HCEC 1CT (cell line): ENCODE data around the gene FAM174A.
"Not testable (repeated sequence)": the region's sequence is repeated elsewhere in the genome, so short reads cannot be mapped to it uniquely, and the experiment has no call there.

Source experiments
- DNase-seq: peaks from one replicate; pipeline ENCODE4 v3.0.0-alpha.2; 2017

FAM174A gene

GRCh38 chr5:100576217-100576751 lies 41.1 kb downstream of the FAM174A start:
- DNase-seq, result no peak

GRCh38 chr5:100577506-100577905 lies 42.3 kb downstream of the FAM174A start:
- no peak for DNase-seq

- DNase-seq, result no peak
These were observed 48.9 kb downstream of the FAM174A start for GRCh38 chr5:100584069-100584468.

DNA sequence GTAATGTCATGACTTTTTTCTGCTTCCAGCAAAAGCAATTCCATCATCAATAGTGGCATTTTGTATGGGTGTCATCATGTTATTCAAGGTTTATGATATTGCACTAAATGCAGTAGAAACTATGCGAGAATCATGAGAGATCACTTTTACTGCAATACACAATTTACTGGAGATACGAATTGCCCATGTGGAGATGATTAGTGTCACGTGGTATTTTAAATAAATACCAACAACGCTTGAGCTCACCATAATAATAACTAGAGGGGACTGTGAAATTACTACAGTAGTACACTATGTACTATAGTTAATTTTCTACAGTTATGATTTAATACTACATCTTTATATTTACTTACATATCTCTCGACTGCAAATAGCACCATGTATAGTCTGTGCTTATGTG lies 49.7 kb downstream of the FAM174A start:
- DNase-seq, result no peak

- no peak for DNase-seq
These were observed 55.7 kb downstream of the FAM174A start for GRCh38 chr5:100590867-100591266.

DNA sequence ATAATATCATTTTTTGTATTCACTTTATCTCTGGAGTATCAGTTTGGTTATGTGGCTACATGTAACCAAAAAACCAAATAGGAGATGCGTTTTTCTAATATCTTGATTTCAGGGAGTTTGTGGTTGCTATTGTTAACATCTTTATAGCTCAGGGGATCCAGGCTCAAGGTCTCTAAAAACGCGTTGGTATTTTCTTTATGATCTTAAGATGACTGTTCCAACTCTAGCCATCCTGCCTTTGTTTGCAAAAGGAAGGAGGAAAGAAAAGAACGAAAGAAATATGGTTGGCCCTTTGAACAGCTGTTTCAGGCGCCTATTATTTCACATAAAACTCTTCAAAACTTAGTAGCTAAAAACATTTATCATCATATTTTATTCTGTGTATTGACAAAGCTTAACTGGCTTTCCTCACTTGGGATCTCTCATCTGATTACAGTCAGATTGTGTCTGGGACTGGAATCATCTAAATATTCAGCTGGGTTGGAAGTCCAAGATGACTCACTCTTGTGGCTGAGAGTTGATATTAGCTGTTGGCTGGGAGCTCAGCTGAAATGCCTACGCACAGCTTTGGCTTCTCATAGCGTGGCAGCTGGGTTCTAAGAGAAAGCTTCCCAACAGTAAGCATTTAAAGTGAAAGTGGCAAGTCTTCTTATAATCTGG lies 60.1 kb downstream of the FAM174A start:
- peak; percentile 92 for DNase-seq

DNA sequence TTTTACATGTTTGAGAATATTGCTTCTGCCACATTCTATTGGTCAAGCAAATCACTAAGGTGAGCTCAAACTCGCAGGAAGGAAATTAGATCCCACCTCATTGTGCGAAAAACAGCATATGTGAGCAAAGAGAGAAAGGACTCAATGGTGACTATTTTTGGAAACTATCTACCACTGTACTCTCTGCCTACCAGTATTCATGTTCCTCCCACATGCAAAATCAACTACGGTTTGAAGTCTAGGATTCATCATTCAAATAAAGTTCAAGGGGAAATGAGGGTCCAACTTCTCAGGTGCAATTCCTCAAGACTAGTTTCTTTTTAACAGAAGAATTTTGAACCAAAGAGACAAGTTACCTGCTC lies 60.6 kb downstream of the FAM174A start:
- DNase-seq, result no peak

GRCh38 chr5:100598446-100598845 lies 63.3 kb downstream of the FAM174A start:
- DNase-seq, result no peak

DNA sequence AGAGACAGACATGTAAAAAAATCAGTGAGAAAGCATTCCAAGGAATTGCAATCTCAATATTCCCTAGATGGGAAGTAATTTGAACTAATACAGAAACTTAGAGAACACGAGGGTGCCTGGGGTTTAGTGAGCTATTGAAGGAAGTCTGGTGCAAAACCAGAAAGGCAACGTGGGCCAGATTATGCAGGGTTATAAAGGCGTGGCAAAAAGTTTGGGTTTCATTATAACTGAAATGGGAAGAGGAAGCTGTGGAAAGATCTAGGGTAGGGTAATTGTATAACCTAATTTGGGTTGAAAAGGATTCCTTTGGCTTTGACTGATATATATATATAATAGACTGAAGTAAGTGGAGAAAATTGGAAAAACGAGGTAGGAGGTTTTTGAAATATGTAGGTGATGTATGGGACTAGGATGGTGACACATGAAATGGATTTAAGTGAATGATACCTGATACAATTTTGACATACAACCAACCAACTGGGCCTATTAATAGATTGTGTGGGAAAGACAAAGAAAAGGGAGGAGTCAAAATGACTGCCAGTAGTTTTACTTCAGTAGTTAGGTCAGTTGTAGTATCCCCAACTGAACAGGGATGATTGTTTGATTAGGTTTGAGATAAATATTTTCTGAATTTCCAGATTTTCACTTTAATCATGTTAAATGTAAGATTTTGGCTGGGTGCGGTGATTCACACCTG lies 65.3 kb downstream of the FAM174A start:
- no peak for DNase-seq

GRCh38 chr5:100603141-100603540 lies 68.0 kb downstream of the FAM174A start:
- DNase-seq, result no peak

- DNase-seq, result not testable (repeated sequence)
These were observed 68.8 kb downstream of the FAM174A start for GRCh38 chr5:100604021-100604420.

DNA sequence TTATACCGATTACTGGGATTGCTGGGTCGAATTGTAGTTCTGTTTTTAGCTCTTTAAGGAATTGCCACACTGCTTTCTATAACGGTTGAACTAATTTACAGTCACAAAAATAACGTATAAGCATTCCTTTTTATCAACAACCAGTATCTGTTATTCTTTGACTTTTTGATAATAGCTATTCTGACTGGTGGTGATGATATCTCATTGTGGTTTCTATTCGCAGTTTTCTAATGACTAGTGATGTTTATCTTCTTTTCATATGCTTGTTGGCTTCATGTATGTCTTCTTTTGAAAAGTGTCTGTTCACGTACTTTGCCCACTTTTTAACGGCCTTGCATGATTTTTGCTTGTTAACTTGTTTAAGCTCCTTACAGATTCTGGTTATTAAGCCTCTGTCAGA lies 74.4 kb downstream of the FAM174A start:
- DNase-seq, result no peak

DNA sequence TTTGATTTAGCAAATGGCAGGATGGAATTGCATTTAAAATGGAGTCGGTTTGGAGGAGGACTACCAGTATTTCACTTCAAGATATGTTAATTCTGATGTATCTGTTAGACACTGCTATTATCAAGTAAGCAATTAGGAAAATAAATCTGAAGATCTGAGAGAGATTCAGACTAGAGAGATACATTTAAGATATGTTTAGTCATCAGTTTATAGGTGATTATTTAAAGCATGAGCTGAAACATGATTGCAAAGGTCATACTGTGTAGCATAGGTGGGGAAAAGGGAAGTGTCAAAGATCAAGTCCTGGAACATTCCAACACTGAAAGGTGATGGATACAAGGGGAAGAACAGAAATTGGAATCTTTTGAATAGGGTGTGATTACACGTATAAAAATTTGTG lies 79.1 kb downstream of the FAM174A start:
- no peak for DNase-seq

- DNase-seq, result no peak
These were observed 80.2 kb downstream of the FAM174A start for GRCh38 chr5:100615362-100615761.

DNA sequence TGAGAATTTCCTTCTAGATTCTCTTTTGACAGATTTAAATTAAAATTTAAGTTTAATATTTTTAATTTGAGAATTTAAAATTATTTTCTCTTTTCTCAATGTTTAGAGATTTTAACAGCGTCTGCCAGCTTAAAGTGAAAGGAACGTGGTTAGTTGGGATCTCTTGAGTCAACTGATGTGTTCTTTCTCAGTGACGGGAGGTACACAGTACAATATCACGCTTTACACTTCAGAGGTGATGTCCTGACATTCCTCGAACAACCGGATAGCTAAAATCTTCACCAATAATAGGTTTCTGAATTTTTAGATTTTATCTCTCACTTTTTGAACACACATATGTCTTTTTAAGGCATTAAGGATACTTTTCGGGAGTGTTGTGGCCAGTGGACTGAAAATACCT lies 81.1 kb downstream of the FAM174A start:
- no peak for DNase-seq

DNA sequence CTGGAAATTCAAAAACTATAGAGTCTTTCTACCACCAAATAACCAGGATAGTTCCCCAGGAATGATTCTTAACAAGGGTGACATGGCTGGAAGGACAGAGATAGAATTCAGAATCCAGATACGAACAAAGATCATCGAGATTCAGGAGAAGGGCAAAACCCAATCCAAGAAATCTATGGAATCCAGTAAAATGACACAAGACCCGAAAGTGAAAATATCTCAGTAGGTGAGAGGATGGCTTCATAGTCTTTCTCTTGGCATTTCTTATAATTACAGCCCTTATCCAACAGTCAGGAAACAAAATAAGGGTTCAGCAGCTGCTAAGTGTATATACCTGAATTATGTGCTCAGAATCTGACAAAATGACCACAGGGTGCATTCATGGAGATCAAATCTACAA lies 81.8 kb downstream of the FAM174A start:
- DNase-seq, result no peak

DNA sequence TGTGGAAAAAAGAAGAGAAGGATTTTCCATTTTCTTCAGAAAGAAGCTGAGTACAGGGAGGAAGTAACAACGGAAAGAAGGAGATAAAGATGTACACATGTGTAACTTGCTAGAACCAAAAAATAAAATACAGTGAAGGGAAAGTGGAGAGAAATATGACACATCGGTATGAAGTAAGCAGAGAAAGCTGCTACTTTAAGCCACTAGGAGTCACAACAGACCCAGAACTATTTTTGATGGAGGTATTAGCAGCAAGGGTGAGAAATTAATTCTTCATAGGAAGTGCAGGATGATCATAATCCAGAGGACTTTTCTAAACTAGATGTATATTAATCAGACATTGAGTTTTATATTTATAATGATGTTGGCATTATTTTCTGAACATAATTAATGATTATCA lies 88.5 kb downstream of the FAM174A start:
- peak; percentile 37 for DNase-seq

DNA sequence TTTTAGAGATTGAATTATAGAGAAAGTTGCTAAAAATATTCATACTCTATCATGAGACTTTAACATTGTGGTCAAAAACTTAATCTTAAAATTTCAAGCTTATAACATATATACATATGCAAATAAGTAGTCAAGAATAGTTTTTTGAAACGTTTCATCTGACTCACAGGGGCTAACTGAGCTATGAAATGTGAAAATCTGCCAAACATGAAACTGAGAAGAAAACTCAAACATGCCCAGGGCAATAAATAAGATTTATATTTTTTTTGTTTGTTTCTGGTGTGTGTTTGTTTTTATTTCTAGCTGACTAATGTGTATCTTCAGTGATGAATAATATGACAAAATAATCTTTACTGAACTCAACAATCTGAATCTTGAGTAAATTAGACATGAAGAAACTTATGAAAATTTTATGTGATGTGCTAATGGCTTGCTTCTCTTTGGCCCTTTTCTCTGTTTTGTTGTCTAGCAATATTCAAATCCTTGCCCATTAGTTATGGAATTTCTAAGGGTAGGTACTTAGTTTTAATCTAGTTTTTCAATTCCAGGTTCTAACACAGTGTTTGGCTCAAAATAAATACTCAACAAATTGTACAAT lies 99.9 kb downstream of the FAM174A start:
- peak; percentile 36 for DNase-seq
